ENCODE data around the gene SLC22A4. TPM values are rescaled to one million over a fixed set of nuclear protein-coding genes. Genes with fewer than 3 reads are reported as not detected.

Gene SLC22A4
- total and polyA plus RNA-seq, 2 of the 8 experiments (the other 6 are each of a cell fraction or from before 2014, with no cell fraction given): 0.45 to 0.60 TPM

DNA sequence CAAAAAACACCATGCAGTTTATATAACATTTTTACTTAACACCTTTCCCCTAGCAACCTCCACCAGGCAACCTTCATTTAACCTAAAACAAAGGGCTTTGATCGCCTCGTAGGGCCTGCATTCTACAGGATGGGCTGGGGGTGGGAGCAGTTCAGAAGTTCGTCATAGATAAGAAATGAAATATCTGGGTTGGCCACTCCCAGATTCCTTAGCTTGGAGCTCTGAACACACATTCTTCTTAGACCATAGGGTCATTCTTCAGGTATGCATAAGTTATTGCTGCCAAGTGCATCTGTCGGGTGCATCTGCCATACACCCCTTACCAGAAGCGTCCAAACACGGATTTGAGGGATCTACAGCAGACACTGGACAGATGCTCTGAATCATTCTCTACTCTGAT, 71.0 kb downstream of the SLC22A4 start:
- no peak overlapping the region for H3K18ac ChIP-seq (ENCODE audit: extremely low read depth, low read length)
- H3K4me1 ChIP-seq (replicated peaks in 1 of 4; ENCODE audit: control insufficient read depth in 3 of 4, insufficient read depth in 4 of 4, low read length in 3 of 4): peaks cover 0 to under 1% (median under 1%) of the 10 kb centered on the region in 4 experiments; a peak in 2 of 7 replicates
- TF ChIP-seq CEBPB (IDR thresholded peaks at IDR 0.05; ENCODE audit: low read depth, low read length): no peak
- no peak for TF ChIP-seq EGR1 (IDR thresholded peaks at IDR 0.05; ENCODE audit: borderline replicate concordance, low read depth, low read length)
- H3K27me3 ChIP-seq (replicated peaks in 1 of 4; ENCODE audit: control insufficient read depth in 3 of 4, extremely low read depth in 1 of 4, insufficient read depth in 3 of 4, low read length in 3 of 4): peaks cover 0 to 3% (median 3%) of the 10 kb centered on the region in 4 experiments; a peak in 5 of 7 replicates
- no peak overlapping the region for H3K14ac ChIP-seq (ENCODE audit: insufficient read length)
- peaks cover 9% of the 10 kb centered on the region; the same call in 1 of the 2 replicates for H3K23me2 ChIP-seq (ENCODE audit: low read depth, low read length)
- H3K56ac ChIP-seq (replicated peaks; ENCODE audit: insufficient read length, low read depth, low read length): no peak overlapping the region
- no peak overlapping the region for H2AK5ac ChIP-seq (ENCODE audit: low read depth, low read length)
- H3K23ac ChIP-seq (ENCODE audit: insufficient read length): no peak overlapping the region
- no peak overlapping the region for H4K5ac ChIP-seq (ENCODE audit: insufficient read length, low read depth, low read length)
- WGBS, 2 experiments (ENCODE audit: extremely low coverage in 1 of 2, insufficient coverage in 1 of 2, insufficient read length in 1 of 2, insufficient replicate concordance in 2 of 2, low coverage in 1 of 2, low lambda C conversion rate in 2 of 2, missing lambda C conversion rate in 1 of 2): 86% methylated on average over 6 of the region's 6 CpGs; no CpG with 5 or more reads in 1 of the 2 experiments
- H2BK5ac ChIP-seq (ENCODE audit: low read depth, low read length): no peak overlapping the region
- H3K4me2 ChIP-seq (ENCODE audit: insufficient read depth in 1 of 2, low read depth in 2 of 2, low read length in 2 of 2): no peak overlapping the region
- ChIA-PET CTCF (ENCODE audit: partially characterized antibody) (interaction anchor here (0.7 to 1.3 kb wide), 3 partner anchors 13 to 300 kb away, joined by 3 to 5 read pairs (median 3); no protein-coding TSS in a partner anchor), POLR2A (ENCODE audit: partially characterized antibody) (no interaction called here)
- no peak overlapping the region for H2BK20ac ChIP-seq (ENCODE audit: low read length)
- FAIRE-seq (no peak), DNase-seq (ENCODE audit: low read depth in 1 of 2, low spot score in 2 of 2) (no peak)
- no peak overlapping the region for H4K91ac ChIP-seq (replicated peaks; ENCODE audit: insufficient read length, low read length)
- H4K20me1 ChIP-seq (replicated peaks in 1 of 2; ENCODE audit: control insufficient read depth in 1 of 2, insufficient read depth in 2 of 2, low read length in 2 of 2): no peaks in the 10 kb centered on the region
- no peak overlapping the region for H3K4me3 ChIP-seq (ENCODE audit: extremely low read depth in 1 of 4, insufficient read depth in 2 of 4, low read depth in 3 of 4, low read length in 4 of 4)
- H3K4ac ChIP-seq (replicated peaks; ENCODE audit: insufficient read length, low read depth, low read length): no peak overlapping the region
- no peaks in the 10 kb centered on the region; the same call in 1 of the 2 replicates for H3K79me1 ChIP-seq (ENCODE audit: low read depth, low read length)
- H3K9ac ChIP-seq (replicated peaks in 1 of 4; ENCODE audit: extremely low read depth in 1 of 4, low read depth in 3 of 4, low read length in 3 of 4): no peak overlapping the region
- H2BK12ac ChIP-seq (ENCODE audit: low read depth, low read length): no peak overlapping the region
- H2BK120ac ChIP-seq (replicated peaks; ENCODE audit: low read depth, low read length): no peak overlapping the region
- no peak overlapping the region for H3K27ac ChIP-seq (ENCODE audit: low read depth, low read length)
- no peak overlapping the region for H4K8ac ChIP-seq (ENCODE audit: extremely low read depth, insufficient read depth, low read length)
- H3K9me3 ChIP-seq (ENCODE audit: insufficient read depth in 2 of 2, low read depth in 1 of 2, low read length in 1 of 2): no peaks in the 10 kb centered on the region
- H3K36me3 ChIP-seq (ENCODE audit: control insufficient read depth in 2 of 4, insufficient read depth in 4 of 4, low read length in 3 of 4): no peaks in the 10 kb centered on the region
- no peaks in the 10 kb centered on the region for H3K79me2 ChIP-seq (ENCODE audit: control insufficient read depth in 1 of 2, insufficient read depth in 2 of 2, low read length in 2 of 2)
- no peak overlapping the region for H2AFZ ChIP-seq (ENCODE audit: low read length)
- no peak overlapping the region for H2BK15ac ChIP-seq (ENCODE audit: low read length)

Measured in H1 (cell line).